Neutrophil (primary cell): ENCODE measurements around the gene ZNF28.
"Not testable (repeated sequence)": the region's sequence is repeated elsewhere in the genome, so short reads cannot be mapped to it uniquely, and the experiment has no call there.

ENCODE experiments used
- H3K27ac ChIP-seq: fragments of 200-600 bp; sonication (generic); 2 replicates; pipeline ENCODE4 v1.5.1; 2016; ENCODE audit warnings: mild to moderate bottlenecking, moderate library complexity
- H3K27me3 ChIP-seq: fragments of 200-600 bp; sonication (generic); 2 replicates; pipeline ENCODE4 v1.6.0; 2016; ENCODE audit warnings: mild to moderate bottlenecking
- H3K36me3 ChIP-seq: fragments of 200-600 bp; sonication (generic); 2 replicates; pipeline ENCODE4 v1.5.1; 2017
- H3K4me1 ChIP-seq, 2 experiments: fragments of 200-600 bp in 1 of 2; sonication (generic) in 1 of 2; 1 replicate in 1 of 2; 2 replicates in 1 of 2; pipeline versions ENCODE4 v1.5.1 to v1.6.1; 2013 to 2016; ENCODE audit warnings: low read depth in 1 of 2, low read length in 1 of 2, mild to moderate bottlenecking in 1 of 2, moderate library complexity in 1 of 2; ENCODE audit not compliant: control insufficient read depth in 1 of 2, insufficient read depth in 1 of 2
- H3K4me3 ChIP-seq, 2 experiments: fragments of 200-600 bp in 1 of 2; sonication (generic) in 1 of 2; 1 replicate in 1 of 2; 2 replicates in 1 of 2; pipeline ENCODE4 v1.5.1; 2013 to 2016; ENCODE audit warnings: low read depth in 1 of 2, low read length in 1 of 2, mild to moderate bottlenecking in 1 of 2, moderate library complexity in 1 of 2
- H3K9me3 ChIP-seq: fragments of 200-600 bp; sonication (generic); 2 replicates; pipeline ENCODE4 v1.5.1; 2016
- CTCF ChIP-seq: fragments of 200-600 bp; sonication (generic); IDR thresholded peaks from 2 replicates; pipeline ENCODE4 v1.5.1; 2016; ENCODE audit warnings: antibody characterized with exemption

ZNF28 gene

GRCh38 chr19:52825765-52826164, 4.3 kb upstream of the ZNF28 start:
- H3K4me1 ChIP-seq = peaks cover 3% of the 10 kb centered on the region in 2 experiments
- no peak for TF ChIP-seq CTCF

GRCh38 chr19:52823676-52824075, 2.2 kb upstream of the ZNF28 start:
- TF ChIP-seq CTCF = no peak
- peaks cover 4 to 5% of the 10 kb centered on the region in 2 experiments for H3K4me1 ChIP-seq
- no peaks in the 10 kb centered on the region for H3K36me3 ChIP-seq
- H3K27ac ChIP-seq = no peak overlapping the region
- H3K9me3 ChIP-seq = no peaks in the 10 kb centered on the region
- no peak overlapping the region for H3K4me3 ChIP-seq
- H3K27me3 ChIP-seq = no peaks in the 10 kb centered on the region

More at GRCh38 chr19:52825765-52826164, 4.3 kb upstream of the ZNF28 start:
- H3K9me3 ChIP-seq = no peaks in the 10 kb centered on the region
- H3K36me3 ChIP-seq = no peaks in the 10 kb centered on the region
- no peaks in the 10 kb centered on the region for H3K27me3 ChIP-seq
- no peak overlapping the region for H3K4me3 ChIP-seq
- H3K27ac ChIP-seq = no peak overlapping the region

GRCh38 chr19:52820472-52821203, 795 bp downstream of the ZNF28 start:
- not testable (repeated sequence) for H3K9me3 ChIP-seq, H3K27me3 ChIP-seq, H3K4me1 ChIP-seq, H3K27ac ChIP-seq, H3K36me3 ChIP-seq
- peak overlapping the region; percentile 63 to 65 for H3K4me3 ChIP-seq

- no peak overlapping the region for H3K27ac ChIP-seq
- no peak overlapping the region for H3K4me3 ChIP-seq
- peaks cover 7% of the 10 kb centered on the region for H3K36me3 ChIP-seq
- H3K9me3 ChIP-seq = peaks cover 5% of the 10 kb centered on the region
- TF ChIP-seq CTCF = no peak
- H3K27me3 ChIP-seq = no peaks in the 10 kb centered on the region
- no peaks in the 10 kb centered on the region for H3K4me1 ChIP-seq
These were observed 11.6 kb downstream of the ZNF28 start for GRCh38 chr19:52809801-52810200.

- not testable (repeated sequence) for H3K4me1 ChIP-seq, H3K27me3 ChIP-seq, H3K27ac ChIP-seq, H3K4me3 ChIP-seq
- Histone ChIP-seq H3K36me3 (peaks cover 13% of the 10 kb centered on the region), H3K9me3 (peaks cover 76% of the 10 kb centered on the region)
These were observed 21.3 kb downstream of the ZNF28 start for GRCh38 chr19:52799950-52800640.

- Histone ChIP-seq H3K9me3 (no peaks in the 10 kb centered on the region), H3K4me1 (peaks cover 9% of the 10 kb centered on the region in 2 experiments), H3K27me3 (no peaks in the 10 kb centered on the region), H3K36me3 (no peaks in the 10 kb centered on the region), H3K27ac (no peak overlapping the region), H3K4me3 (no peak overlapping the region)
- no peak for TF ChIP-seq CTCF
These were observed 32.0 kb downstream of the ZNF28 start for GRCh38 chr19:52789440-52789839.
